ENCODE results near the gene ALDH4A1. TPM values are rescaled to one million over a fixed set of nuclear protein-coding genes. Genes with fewer than 3 reads are reported as not detected.

The ALDH4A1 gene
- total and polyA plus RNA-seq, 9 of the 15 experiments (the other 6 are each of a cell fraction or from before 2014, with no cell fraction given), result 0.27 to 31.4 (median 16.6) TPM

- TF ChIP-seq CBX2 (IDR thresholded peaks at IDR 0.05; ENCODE audit: insufficient read depth, low read length, poor library complexity, severe bottlenecking), result no peak
- TF ChIP-seq CHD4 (IDR thresholded peaks at IDR 0.05; ENCODE audit: insufficient read depth, insufficient replicate concordance, low read depth, low read length, poor library complexity, severe bottlenecking), result no peak
- TF ChIP-seq CXXC5 (CRISPR knock-in tag; IDR thresholded peaks at IDR 0.05), result no peak
- TF ChIP-seq ZNF239 (CRISPR knock-in tag; IDR thresholded peaks at IDR 0.05), result no peak
- TF ChIP-seq JUNB (CRISPR knock-in tag; conservative IDR thresholded peaks at IDR 0.05), result no peak
- TF ChIP-seq BRCA1 (IDR thresholded peaks at IDR 0.05), result no peak
- TF ChIP-seq BRCA1 (CRISPR knock-in tag; IDR thresholded peaks at IDR 0.05), result no peak
- no peak for TF ChIP-seq TCF7L2 (IDR thresholded peaks at IDR 0.05; ENCODE audit: low read depth, low read length)
Observed at GRCh38 chr1:18874600-18874999, 27.8 kb downstream of the ALDH4A1 start (continued).

GRCh38 chr1:18874036-18874435, 28.3 kb downstream of the ALDH4A1 start:
- POLR2A ChIA-PET, result interaction anchor here (1.1 kb wide), 1 partner anchor 10 kb away, joined by 3 read pairs; no protein-coding TSS in a partner anchor
- Histone ChIP-seq H3K4me3 (no peak overlapping the region), H2AFZ (ENCODE audit: low read depth, low read length) (no peak overlapping the region), H3K27ac (ENCODE audit: extremely low read depth, low read depth, low read length) (no peak overlapping the region), H3K9me1 (ENCODE audit: control insufficient read depth, insufficient read depth, low read length) (no peaks in the 10 kb centered on the region), H3K27me3 (ENCODE audit: control insufficient read depth in 2 of 2, insufficient read depth in 2 of 2, low read length in 2 of 2) (peaks cover 3 to 11% of the 10 kb centered on the region in 2 experiments; a peak in 1 of 5 replicates), H3K9ac (ENCODE audit: insufficient read depth in 1 of 2, low read depth in 2 of 2, low read length in 2 of 2) (no peak overlapping the region), H4K20me1 (replicated peaks; ENCODE audit: control insufficient read depth, insufficient read depth, low read length) (peaks cover 15% of the 10 kb centered on the region), H3K36me3 (ENCODE audit: control insufficient read depth, insufficient read depth, low read length) (no peaks in the 10 kb centered on the region), H3K4me1 (replicated peaks in 1 of 2; ENCODE audit: control insufficient read depth in 2 of 2, insufficient read depth in 2 of 2, low read length in 2 of 2) (peaks cover 0 to 13% of the 10 kb centered on the region in 2 experiments; a peak in 2 of 5 replicates), H3K79me2 (ENCODE audit: control insufficient read depth, insufficient read depth, low read length) (no peaks in the 10 kb centered on the region), H3K9me3 (replicated peaks; ENCODE audit: control insufficient read depth, insufficient read depth, low read depth, low read length) (no peaks in the 10 kb centered on the region), H3K4me2 (ENCODE audit: insufficient read depth, low read length) (no peak overlapping the region)
- DNase-seq (ENCODE audit: extremely low read depth in 1 of 4, low spot score in 3 of 4) (no peak), FAIRE-seq (no peak), ATAC-seq (no peak)
- in situ Hi-C loops (cut with MboI) (no loop called here), intact Hi-C loops (cut with micrococcal nuclease) (no loop called here)
- CTCF ChIA-PET (ENCODE audit: low intra/inter-chr PET ratio), result interaction anchor here (1.0 to 2.3 kb wide), 2 partner anchors 39 to 276 kb away, joined by 4 to 27 read pairs; no protein-coding TSS in a partner anchor
- BruUV-seq (replicated peaks), result no TSS peak
- WGBS (ENCODE audit: insufficient coverage, low coverage, missing lambda C conversion rate), result 18% methylated on average over 6 of the region's 6 CpGs
- no peak for TF ChIP-seq RB1 (IDR thresholded peaks at IDR 0.05; ENCODE audit: low read depth)
- TF ChIP-seq REST (IDR thresholded peaks at IDR 0.05; ENCODE audit: borderline replicate concordance), result no peak
- no peak for TF ChIP-seq REST (CRISPR knock-in tag; IDR thresholded peaks at IDR 0.05; ENCODE audit: low read depth)
- no peak for TF ChIP-seq ZFPM2 (CRISPR knock-in tag; IDR thresholded peaks at IDR 0.05)
